Retina (tissue), 1 donor: ENCODE results near the gene APOO.
"Not testable (repeated sequence)": the region's sequence is repeated elsewhere in the genome, so short reads cannot be mapped to it uniquely, and the experiment has no call there.

Experiments
- DNase-seq: peaks from one replicate; pipeline ENCODE4 v3.0.0-alpha.2; 2016

Gene APOO

DNA sequence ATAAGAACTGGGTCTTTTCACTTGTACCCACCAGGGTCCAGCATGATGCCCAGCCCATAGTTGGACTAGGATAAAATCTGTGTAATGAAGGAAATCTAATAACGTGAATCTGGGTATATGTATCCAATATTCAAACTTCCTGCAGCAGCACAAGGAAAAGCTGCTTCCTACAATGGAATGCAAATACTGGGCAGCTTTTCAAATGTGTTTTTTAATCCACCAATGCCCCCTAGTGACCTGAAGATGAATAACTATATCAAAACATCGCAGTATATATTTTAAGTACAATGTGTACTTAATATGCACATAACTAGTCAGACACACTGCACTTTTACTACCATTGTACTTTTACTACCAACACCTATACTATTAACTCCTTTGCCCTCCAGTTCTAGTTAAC, 5.3 kb downstream of the APOO start:
- peak; percentile 43 for DNase-seq

DNA sequence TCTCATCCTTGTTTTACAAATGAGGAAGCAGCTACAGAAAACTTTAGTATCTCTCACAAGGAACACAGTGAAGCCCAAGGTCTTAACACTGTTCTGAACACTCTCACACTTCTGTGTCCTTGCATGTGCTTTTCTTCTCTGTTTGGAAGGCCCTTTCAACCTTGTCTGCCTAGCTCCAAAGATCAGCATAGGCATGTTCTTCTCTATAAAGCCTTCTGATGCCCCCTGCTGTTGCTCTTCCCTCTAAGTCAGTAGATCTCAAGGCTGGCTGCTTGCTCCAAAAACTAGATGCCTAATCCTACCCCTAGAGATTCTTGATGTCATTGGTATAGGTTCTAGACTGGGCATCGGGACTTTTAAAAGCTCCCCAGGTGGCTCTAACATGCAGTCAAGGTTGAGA, 5.9 kb downstream of the APOO start:
- DNase-seq: peak; percentile 38

DNA sequence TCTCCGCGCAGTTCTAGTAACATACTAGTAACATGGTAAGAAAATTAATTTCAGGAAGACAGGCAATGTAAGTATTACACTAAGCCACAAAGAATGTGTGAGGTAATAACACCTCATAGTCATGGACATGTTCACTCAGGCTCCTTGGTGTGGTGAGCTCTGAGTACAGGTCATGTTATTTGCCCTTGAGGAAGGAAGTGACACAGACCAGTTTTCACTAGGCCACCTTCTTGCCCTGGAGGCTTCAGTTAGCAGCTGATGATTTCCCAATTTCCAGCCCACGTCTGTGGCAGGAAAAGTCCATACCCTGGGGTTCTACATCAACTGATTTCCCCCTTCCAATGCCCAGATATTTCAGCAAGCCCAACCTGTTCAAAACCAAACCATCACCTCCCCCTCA, 6.7 kb downstream of the APOO start:
- no peak for DNase-seq

DNA sequence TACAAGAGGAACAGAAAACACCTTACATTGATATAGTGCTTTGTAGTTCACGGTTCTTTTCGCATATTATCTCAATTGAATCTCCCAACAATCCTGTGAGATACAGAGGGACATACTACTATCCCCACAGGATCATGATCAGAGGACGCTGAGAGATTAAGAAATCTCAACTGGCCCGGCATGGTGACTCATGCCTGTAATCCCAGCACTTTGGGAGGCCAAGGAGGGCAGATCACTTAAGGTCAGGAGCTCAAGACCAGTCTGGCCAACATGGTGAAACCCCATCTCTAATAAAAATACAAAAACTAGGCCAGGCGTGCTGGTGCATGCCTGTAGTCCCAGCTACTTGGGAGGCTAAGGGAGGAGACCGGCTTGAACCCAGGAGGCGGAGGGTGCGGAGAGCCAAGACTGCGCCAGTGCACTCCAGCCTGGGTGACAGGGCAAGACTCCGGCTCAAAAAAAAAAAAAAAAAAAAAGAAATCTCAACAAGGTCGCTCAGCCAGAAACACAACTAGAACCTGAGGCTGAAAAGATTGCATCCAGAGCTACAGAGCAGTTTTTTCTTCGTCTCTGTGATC, 7.4 kb downstream of the APOO start:
- no peak for DNase-seq

DNA sequence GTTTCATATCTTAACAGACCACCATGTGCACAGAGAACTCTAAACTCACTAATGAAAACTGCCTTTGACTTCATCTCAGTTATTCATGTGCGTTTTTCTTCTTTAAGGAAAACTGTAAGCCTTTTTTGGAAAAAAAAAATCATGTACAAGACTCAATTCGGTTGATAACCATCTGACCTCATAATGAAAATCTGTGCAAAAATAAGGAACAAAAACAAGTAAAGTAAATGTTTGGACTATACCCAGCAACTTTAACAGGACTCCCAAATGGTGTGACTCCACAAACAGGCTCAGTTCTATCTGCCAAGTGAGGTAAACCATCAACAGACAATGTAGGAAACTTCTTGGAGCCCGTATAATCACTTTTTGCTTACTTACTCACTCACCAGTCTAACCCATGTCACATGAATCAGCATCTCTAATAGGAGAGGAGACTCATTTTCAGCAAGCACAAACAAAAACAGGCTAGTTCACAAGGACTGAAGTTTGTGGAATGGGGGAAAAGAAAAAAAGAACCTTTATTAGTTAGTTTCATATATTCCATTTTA, 9.3 kb downstream of the APOO start:
- DNase-seq: no peak

DNA sequence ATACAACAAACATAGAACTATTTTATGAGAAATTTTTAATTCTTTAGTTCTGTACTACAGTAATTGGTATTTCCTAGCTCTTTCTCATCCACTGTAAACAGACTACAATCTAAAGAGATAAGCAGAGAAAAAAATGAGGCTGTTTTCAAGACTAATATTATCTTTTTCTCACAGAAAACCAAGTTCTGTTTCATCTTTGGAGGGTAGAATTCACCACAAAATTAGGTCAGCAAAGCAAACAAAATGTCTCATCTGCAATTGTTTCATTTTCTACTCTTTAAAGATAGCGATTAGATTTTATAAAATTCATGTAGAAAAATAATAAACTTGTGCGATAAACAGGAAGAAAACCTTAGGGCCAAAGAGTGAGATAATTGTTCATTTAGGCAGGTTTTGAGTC, 10.8 kb downstream of the APOO start:
- DNase-seq: no peak

DNA sequence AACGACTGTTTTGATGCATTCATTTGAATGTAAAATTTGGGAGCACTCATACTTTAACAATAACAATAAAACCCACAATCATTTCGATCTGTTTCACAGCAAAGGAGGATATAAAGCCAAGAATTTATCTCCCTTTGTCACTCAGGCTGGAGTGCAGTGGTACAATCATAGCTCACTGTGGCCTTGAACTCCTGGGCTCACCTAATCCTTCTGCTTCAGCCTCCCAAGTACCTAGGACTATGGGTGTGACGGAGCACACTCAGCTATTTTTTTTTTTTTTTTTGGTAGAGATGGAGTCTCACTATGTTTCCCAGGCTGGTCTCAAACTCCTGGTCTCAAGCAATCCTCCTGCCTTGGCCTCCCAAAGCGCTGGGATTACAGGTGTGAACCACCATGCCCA, 11.2 kb downstream of the APOO start:
- not testable (repeated sequence) for DNase-seq

DNA sequence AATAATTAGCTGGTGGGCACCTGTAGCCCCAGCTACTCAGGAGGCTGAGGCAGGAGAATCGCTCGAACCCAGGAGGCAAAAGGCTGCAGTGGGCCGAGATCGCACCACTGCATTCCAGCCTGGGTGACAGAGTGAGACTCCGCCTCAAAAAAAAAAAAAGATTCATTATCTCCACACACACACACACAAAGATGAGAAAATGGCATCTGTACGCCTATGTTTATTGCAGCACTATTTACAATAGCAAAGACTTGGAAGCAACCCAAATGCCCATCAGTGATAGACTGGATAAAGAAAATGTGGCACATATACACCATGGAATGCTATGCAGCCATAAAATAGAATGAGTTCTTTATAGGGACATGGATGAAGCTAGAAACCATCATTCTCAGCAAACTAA, 12.7 kb downstream of the APOO start:
- DNase-seq: not testable (repeated sequence)

DNA sequence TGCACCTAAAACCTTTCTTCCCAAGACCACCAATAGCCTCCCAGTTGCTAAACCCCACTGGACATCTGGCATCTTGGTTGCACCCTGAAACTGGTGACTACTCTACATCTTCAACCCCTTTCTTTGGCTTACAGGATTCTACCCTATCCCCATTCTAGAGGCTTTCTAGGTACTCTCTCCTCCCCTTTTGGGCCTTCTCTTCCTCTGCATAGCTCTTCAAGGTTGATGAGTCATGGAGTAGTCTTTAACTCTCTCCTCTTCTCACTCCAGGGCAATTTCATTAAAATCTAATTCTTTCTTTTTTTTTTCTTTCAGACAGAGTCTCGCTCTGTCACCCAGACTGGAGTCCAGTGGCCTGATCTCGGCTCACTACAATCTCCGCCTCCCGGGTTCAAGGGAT, 16.8 kb downstream of the APOO start:
- no peak for DNase-seq

DNA sequence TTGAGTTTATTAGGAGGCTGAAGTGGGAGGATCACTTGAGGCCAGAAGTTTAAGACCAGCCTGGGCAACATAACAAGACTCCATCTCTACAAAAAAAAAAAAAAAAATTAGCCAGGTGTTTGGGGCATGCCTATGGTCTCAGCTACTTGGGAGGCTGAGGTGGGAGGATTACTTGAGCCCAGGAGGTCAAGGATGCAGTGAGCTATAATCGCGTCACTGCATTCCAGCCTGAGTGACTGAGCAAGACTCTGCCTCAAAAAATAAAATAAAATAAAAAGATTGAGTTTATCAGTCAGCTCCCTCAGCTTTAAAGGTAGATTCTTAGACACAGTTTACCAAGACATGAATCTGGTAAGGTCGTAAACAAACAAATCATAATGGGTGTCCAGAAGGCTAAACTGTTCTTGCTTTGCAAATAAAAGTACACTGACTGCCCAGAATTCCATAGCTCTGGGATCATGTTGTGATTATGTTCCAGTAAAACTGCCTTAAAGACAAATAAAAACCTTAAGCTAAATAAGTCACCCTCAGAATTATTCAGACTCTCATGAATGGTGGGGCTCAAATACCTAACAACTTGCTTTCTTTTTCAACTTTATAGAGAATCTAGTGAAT, 18.7 kb downstream of the APOO start:
- no peak for DNase-seq

DNA sequence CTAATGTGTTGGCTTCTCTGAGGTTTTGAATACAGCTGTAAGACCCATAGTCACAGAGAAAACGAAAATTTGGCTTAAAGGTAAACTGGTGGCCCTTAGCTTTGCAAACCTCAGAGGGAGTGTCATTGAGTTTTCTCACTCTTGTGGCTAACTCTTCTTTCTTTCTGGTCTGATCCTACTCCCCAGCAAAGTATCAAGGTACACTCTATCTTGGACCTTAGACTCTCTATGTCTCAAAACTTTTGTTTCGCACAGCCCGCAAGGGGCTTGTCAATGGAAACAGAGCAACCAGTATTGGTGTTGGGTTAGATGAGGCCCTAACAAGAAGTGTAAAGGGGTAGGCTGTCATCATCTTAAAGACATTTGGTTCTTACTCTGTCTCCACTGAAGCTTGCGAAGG, 19.8 kb downstream of the APOO start:
- no peak for DNase-seq

DNA sequence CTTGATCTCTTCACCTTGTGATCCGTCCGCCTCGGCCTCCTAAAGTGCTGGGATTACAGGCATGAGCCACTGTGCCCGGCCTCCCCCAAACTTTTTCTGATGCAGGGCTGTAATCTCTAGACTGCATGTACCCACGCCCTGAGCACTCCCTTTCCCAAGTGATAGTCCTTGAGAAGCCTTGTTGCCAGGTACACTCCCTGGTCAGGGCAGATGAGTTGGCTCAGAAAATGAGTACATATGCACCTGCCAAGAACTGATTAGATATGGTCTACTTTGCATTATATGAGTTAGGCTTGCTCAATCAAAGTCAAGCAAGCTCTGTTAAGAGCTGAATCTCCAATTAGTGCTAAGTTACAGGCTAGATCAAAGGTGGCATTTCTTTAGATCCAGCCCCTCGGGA, 20.3 kb downstream of the APOO start:
- DNase-seq: no peak

DNA sequence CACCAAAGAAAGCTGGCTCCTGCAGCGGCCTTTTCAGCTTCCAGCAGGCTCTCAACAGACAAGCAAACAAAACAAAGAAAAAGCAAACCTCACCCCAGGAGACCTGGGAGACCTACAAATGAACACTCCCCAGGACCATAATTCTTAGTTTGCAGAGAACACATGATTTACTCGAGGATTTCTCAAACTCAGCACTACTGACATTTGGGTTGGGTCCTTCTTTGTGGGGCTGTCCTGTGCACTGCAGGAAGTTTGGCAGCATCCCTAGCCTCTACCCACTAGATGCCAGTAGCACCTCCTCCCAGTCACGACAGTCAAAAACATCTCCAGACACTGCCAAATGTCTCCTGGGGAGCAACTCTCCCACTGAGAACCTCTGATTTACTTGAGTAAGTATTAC, 21.9 kb downstream of the APOO start:
- no peak for DNase-seq

DNA sequence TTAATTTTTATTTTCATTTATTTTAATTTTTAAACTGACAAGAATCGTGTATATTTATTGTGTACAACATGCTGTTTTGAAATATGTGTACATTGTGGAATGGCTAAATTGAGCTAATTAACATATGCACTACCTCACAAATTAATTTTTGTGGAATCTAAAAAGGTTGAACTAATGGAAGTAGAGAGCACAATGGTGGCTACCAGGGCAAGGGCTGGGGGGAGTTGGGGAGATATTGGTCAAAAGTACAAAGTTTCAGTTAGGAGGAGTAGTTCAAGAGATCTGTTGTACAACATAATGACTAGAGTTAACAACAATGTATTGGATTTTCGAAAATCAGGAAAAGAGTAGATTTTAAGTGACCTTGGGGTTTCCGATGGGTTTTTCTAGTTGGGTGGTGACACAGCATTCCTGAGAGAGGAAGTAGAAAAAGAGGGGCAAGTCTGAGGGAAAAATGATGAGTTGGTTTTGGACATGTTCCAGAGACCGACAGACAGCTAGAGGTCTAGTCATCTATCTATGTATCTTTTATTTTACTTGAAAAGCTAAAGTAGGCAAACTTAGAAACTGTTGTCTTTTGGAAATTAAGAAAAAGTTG, 23.2 kb downstream of the APOO start:
- no peak for DNase-seq

DNA sequence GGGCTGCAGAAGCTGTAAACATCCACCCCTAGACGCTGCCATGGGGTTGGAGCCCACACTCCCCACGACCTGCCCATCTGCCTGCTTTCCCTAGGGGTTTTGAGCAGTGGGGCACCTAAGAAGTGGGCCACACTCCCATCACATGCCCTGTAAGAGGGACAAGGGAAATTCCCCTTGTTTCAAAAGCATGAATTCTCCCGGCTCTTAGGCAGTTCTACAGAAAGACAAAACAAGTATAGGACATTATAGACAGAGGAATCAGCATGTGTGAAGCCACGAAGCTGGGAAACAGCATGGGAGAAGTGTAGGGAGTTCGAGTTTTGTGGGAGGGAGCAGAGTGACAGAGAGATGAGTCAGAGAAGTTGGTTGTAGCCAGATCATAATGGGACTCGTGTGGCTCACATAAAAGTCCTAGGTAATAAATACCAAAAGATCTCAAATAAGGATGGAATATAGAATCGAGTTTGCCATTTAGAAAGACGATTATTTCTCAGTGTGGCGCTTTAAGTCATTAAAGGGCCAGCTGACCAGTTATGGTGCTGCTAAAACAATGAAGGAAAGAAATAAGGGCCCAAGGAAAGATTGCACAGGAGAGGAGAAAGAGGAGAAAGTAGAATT, 23.9 kb downstream of the APOO start:
- no peak for DNase-seq

DNA sequence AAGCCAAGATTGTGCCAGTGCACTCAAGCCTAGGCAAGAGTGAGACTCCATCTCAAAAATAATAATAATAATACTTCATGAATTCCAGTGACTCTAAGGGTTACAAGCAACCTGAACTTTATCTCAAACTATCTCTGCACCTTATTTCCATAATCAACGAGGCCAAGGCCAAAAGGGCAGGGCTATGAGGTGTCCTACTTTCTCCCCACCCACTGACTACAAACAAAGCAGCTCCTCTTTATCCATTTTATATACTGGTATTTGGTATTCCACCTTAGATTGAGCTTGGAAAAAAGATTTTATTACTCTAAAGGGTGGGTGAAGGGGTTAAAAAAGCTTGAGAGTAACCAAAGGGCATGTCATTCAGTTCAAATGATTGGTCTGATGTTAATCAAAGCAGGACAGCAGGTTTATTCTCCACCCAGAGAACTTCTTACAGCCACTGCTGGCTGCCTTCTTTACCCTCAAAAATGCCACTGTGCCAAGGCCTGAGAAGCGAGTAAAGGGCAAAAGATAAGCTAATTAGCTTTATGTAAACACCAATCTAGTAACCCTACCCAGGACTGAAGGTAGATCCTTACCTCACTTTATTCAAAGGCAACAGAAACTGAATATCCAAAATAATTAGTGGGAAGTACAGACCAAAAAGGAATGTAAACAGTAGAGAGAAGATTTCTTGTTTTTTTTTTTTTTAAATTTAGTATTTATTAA, 28.2 kb downstream of the APOO start:
- DNase-seq: no peak

DNA sequence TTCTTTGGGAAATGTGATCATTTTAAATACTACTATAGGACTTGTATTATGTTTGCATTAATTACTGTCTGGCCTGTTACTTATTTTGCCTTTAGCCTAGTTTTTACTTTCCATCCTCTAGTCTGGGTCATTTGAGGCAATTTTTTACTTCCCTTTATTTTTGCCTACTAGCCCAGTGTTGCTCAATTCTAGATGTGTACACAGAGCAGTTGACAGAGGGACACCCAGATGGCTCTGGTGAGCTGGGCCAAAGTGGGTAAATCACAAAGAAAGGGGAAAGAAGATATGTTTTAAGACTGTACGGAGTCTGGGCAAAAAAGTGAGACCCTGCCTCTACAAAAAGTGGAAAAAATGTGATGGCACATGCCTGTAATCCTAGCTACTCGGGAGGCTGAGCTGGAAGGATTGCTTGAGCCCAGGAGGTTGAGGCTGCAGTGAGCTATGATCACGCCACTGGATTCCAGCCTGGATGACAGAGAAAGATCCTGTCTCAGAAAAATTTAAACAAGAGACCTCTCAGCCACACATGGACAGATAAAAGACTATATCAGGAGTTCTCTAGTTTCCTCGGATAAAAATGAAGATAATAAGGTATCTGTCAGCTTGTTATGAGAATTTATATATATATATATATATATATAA, 35.7 kb downstream of the APOO start:
- DNase-seq: no peak

DNA sequence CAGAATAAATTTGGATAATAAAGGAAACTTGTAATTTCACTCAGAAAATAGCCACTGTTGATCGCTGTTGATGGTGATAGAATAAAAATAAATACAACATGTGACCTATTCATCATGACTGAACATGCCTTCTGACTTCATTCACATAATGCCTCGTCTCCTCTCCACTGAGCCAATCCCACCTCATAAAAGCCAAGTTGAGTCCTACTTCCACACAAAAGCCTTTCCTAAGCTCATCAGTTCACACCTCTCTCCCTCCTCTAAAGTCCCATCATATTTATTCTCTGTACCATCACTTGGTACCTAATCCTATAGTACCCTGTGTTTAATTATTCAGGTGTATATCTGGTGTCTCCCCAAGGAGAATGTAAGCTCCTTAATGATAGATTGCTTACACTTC, 37.7 kb downstream of the APOO start:
- DNase-seq: no peak

DNA sequence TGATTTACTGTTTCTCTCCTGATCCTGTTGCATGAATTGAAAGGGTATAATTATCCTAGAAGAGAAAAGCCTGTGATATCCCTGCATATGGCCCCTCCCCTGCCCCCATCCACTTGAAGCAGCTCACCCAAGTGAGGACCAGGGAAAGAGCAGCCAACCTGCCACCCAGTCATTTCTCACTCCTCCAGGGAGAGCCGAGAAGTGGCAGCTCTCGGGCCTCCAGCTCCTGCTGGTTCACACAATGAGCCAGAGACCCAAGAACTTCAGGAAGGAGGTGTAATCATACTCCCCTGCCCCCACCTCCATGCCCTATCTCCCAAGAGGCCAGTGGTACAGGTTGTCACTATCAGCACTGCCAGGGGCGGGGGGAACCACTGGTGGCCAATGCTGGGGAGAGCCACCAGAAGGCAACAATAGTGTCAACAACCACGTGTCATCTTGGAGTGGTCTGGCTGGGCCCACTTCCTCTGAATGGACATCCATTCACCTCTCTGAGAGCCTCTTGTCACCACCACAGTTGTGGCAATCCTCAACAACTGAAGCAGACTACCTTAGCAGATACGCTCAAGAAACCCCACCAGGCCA, 42.9 kb downstream of the APOO start:
- no peak for DNase-seq

DNA sequence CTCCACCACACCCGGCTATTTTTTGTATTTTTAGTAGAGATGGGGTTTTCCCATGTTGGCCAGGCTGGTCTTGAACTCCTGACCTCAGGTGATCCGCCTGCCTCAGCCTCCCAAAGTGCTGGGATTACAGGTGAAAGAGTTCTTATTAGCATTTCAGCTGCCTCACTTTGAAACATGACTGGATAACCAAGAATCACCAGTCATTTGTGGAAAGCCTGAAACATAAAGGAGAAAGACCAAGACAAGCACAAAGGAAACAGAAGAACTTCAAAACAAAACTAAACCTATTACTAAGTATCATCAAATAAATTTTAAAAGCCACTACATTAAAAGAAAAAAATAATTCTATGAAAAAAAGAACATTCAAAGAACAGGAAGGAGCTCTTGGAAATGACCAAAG, 45.8 kb downstream of the APOO start:
- not testable (repeated sequence) for DNase-seq

DNA sequence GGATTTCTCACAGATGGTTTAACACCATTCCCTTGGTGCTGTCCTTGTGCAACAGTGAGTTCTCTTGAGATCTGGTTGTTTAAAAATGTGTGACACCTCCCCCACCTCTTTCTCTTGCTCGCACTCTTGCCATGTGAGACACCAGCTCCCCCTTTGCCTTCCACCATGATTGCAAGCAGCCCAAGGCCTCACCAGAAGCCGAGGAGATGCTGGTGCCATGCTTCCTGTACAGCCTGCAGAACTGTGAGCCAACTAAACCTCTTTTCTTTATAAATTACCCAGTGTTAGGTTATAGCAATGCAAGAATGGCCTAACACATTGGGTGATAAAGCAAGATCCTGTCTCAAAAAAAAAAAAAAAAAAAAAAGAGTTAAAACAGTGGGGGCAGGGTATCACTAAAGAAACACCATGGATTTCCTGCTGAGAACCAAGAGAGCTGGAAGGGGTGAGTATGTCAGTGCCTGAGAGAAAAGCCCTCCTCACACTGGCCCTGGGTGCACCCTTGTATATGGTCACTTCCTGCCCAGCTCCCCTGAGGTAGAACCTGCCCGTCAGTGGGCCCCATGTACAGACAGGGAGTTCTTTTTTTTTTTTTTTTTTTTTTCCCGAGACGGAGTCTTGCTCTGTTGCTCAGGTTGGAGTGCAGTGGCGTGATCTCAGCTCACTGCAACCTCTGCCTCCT, 46.4 kb downstream of the APOO start:
- no peak for DNase-seq

DNA sequence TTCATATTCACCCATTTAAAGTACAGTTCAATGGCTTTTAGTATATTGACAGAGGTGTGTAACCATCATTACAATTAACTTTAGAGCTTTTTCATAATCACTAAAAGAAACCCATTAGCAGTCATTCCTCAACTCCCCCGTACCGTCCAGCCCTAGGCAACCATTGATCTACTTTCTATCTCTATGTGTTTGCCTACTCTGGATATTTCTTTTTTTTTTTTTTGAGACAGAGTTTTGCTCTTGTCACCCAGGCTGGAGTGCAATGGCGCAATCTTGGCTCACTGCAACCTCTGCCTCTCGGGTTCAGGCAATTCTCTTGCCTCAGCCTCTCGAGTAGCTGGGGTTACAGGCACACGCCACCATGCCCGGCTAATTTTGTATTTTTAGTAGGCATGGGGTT, 48.5 kb downstream of the APOO start:
- not testable (repeated sequence) for DNase-seq
